Loucy (cell line): ENCODE measurements around the gene C7orf57.

Source experiments
- H2AFZ ChIP-seq: fragments of 200-600 bp; sonication (generic); 2 replicates; pipeline ENCODE4 v1.6.0; 2016; ENCODE audit warnings: antibody characterized with exemption, mild to moderate bottlenecking, low read length, moderate library complexity
- H3F3A ChIP-seq: fragments of 200-600 bp; 2 replicates; pipeline ENCODE4 v1.6.0; 2016; ENCODE audit warnings: antibody characterized with exemption, low read depth, mild to moderate bottlenecking
- H3K27me3 ChIP-seq: fragments of 200-600 bp; sonication (generic); 2 replicates; pipeline ENCODE4 v1.6.1; 2014; ENCODE audit warnings: low read length, mild to moderate bottlenecking; ENCODE audit not compliant: insufficient read depth, poor library complexity, severe bottlenecking
- H3K36me3 ChIP-seq: fragments of 200-600 bp; sonication (generic); 2 replicates; pipeline ENCODE4 v1.6.1; 2016; ENCODE audit warnings: low read length; ENCODE audit not compliant: insufficient read depth
- H3K4me1 ChIP-seq: fragments of 200-600 bp; sonication (generic); 2 replicates; pipeline ENCODE4 v1.5.1; 2014; ENCODE audit warnings: low read length, mild to moderate bottlenecking; ENCODE audit not compliant: insufficient read depth, poor library complexity, severe bottlenecking
- H3K4me2 ChIP-seq: fragments of 200-600 bp; sonication (generic); 2 replicates; pipeline ENCODE4 v1.6.0; 2014; ENCODE audit warnings: antibody characterized with exemption, low read length, low read depth, mild to moderate bottlenecking; ENCODE audit not compliant: poor library complexity, severe bottlenecking
- H3K4me3 ChIP-seq: fragments of 200-600 bp; sonication (generic); 2 replicates; pipeline ENCODE4 v1.5.1; 2014; ENCODE audit warnings: low read length, mild to moderate bottlenecking, mixed read lengths; ENCODE audit not compliant: poor library complexity, severe bottlenecking
- H3K79me2 ChIP-seq: fragments of 200-600 bp; sonication (generic); 2 replicates; pipeline ENCODE4 v1.6.1; 2014; ENCODE audit warnings: low read length; ENCODE audit not compliant: insufficient read depth
- H3K9ac ChIP-seq: fragments of 200-600 bp; sonication (generic); 2 replicates; pipeline ENCODE4 v1.6.0; 2014; ENCODE audit warnings: mild to moderate bottlenecking, low read depth, low read length, moderate library complexity; ENCODE audit not compliant: poor library complexity, severe bottlenecking
- H3K9me2 ChIP-seq: fragments of 200-600 bp; sonication (generic); replicated peaks from 2 replicates; pipeline ENCODE4 v1.6.1; 2016; ENCODE audit warnings: low read depth, low read length, mixed read lengths
- H3K9me3 ChIP-seq: fragments of 200-600 bp; sonication (generic); 2 replicates; pipeline ENCODE4 v1.6.1; 2014; ENCODE audit warnings: mild to moderate bottlenecking, antibody characterized with exemption, low read length, low read depth; ENCODE audit not compliant: insufficient read depth
- H4K20me1 ChIP-seq: fragments of 200-600 bp; sonication (generic); 2 replicates; pipeline ENCODE4 v1.6.0; 2014; ENCODE audit warnings: antibody characterized with exemption, low read length, mild to moderate bottlenecking; ENCODE audit not compliant: insufficient read depth, poor library complexity, severe bottlenecking
- CTCF ChIP-seq: fragments of 200-600 bp; sonication (generic); conservative IDR thresholded peaks from 2 replicates; pipeline ENCODE4 v1.5.1; 2014; ENCODE audit warnings: mild to moderate bottlenecking, antibody characterized with exemption, low read length
- EZH2phosphoT487 ChIP-seq: fragments of 200-600 bp; IDR thresholded peaks from 2 replicates; pipeline ENCODE4 v1.6.1; 2018; ENCODE audit warnings: antibody characterized with exemption, mild to moderate bottlenecking, moderate library complexity, borderline replicate concordance

Gene C7orf57

DNA sequence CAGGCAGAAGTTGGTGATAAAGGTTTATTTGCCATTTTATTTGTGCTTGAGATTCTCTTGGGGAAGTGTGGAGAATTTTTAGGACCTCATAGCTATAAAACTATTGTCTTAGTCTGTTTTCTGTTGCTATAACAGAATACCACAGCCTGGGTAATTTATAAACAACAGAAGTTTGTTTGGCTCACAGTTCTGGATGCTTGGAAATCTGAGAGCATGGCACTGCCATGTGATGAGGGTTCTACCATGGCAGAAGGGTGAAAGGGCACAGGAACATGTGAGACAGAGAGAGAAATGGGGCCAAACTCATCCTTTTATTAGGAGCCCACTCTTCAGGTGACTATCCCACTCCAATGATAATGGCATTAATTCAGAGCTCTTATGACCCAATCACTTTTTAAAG is 18.7 kb upstream of the C7orf57 start:
- no peaks in the 10 kb centered on the region for H3K79me2 ChIP-seq
- TF ChIP-seq EZH2phosphoT487 (no peak), CTCF (no peak)

DNA sequence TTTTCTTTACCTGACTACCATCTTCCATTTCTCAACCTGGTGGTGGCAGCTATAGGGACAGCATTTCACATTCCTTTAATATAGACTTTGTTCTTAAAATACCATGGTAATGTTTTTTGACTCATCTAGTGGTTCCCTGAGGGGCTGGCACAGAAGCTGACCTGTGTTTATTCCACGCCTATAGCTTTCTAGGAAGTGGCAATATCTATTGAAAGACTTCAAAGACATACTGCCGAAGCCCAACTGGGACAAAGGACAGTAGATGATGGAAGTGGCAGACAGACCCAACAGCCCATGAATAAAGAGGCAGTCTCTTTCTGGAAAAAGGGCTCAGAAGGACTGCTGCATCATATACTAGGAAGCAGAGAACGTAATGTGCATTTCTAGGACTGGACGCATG is 17.7 kb upstream of the C7orf57 start:
- Histone ChIP-seq H3K4me2 (no peak overlapping the region), H3K9me3 (no peaks in the 10 kb centered on the region), H3K4me3 (no peak overlapping the region), H2AFZ (no peak overlapping the region), H3F3A (no peaks in the 10 kb centered on the region), H3K9me2 (no peaks in the 10 kb centered on the region), H3K36me3 (no peaks in the 10 kb centered on the region), H4K20me1 (no peaks in the 10 kb centered on the region), H3K79me2 (no peaks in the 10 kb centered on the region), H3K4me1 (no peaks in the 10 kb centered on the region), H3K9ac (no peak overlapping the region), H3K27me3 (no peaks in the 10 kb centered on the region)
- no peak for TF ChIP-seq EZH2phosphoT487
- no peak for TF ChIP-seq CTCF

More for the DNA sequence above, 18.7 kb upstream of the C7orf57 start:
- Histone ChIP-seq H3K36me3 (no peaks in the 10 kb centered on the region), H3K4me1 (no peaks in the 10 kb centered on the region), H4K20me1 (no peaks in the 10 kb centered on the region), H3K27me3 (no peaks in the 10 kb centered on the region), H3K9me2 (no peaks in the 10 kb centered on the region), H3K4me3 (no peak overlapping the region), H3F3A (no peaks in the 10 kb centered on the region), H3K9ac (no peak overlapping the region), H3K4me2 (no peak overlapping the region), H2AFZ (no peak overlapping the region), H3K9me3 (no peaks in the 10 kb centered on the region)

DNA sequence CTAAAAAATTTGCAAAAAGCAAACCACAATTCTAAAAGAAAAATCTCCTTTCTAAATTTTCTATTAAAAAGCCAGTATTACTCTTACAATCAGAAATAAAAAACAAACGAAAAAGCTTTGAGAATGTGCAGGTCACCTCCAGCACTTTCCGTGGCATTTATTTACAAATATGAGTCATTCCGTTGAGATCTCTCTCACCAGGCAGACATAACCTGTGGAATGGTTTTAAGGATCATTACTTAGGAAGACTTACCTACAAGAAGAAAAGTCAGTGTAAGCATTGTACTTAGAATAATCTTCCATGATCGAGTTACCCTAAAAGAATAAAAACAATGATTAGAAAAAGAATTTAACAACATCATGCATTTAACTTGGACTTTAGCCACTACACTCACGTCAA is 9.7 kb upstream of the C7orf57 start:
- H3K4me2 ChIP-seq: no peak overlapping the region
- H3K4me1 ChIP-seq: no peaks in the 10 kb centered on the region
- no peaks in the 10 kb centered on the region for H3K79me2 ChIP-seq
- no peak overlapping the region for H3K4me3 ChIP-seq
- TF ChIP-seq EZH2phosphoT487 (no peak), CTCF (no peak)
- H3K36me3 ChIP-seq: no peaks in the 10 kb centered on the region
- H3K9ac ChIP-seq: no peak overlapping the region
- no peaks in the 10 kb centered on the region for H3K9me2 ChIP-seq
- no peaks in the 10 kb centered on the region for H3K27me3 ChIP-seq
- no peaks in the 10 kb centered on the region for H3K9me3 ChIP-seq
- no peak overlapping the region for H2AFZ ChIP-seq
- no peaks in the 10 kb centered on the region for H3F3A ChIP-seq
- no peaks in the 10 kb centered on the region for H4K20me1 ChIP-seq
